HFF-Myc (cell line): ENCODE measurements around the gene PKD2L2.

Source experiments
- DNase-seq: peaks from one replicate; pipeline ENCODE4 v3.0.0-alpha.2; 2011; ENCODE audit warnings: low read depth; ENCODE audit errors: extremely low read depth
- H3K4me3 ChIP-seq: replicated peaks from 2 replicates; pipeline ENCODE4 v1.5.1; 2011; ENCODE audit warnings: low read depth, mild to moderate bottlenecking, control low read depth, low read length
- TF ChIP-seq, protein P1 (sequence below): IDR thresholded peaks from 2 replicates; pipeline ENCODE4 v1.5.1; 2012; ENCODE audit warnings: mild to moderate bottlenecking, low read depth, low read length, control low read depth; ENCODE audit errors: missing control alignments

PKD2L2 gene

DNA sequence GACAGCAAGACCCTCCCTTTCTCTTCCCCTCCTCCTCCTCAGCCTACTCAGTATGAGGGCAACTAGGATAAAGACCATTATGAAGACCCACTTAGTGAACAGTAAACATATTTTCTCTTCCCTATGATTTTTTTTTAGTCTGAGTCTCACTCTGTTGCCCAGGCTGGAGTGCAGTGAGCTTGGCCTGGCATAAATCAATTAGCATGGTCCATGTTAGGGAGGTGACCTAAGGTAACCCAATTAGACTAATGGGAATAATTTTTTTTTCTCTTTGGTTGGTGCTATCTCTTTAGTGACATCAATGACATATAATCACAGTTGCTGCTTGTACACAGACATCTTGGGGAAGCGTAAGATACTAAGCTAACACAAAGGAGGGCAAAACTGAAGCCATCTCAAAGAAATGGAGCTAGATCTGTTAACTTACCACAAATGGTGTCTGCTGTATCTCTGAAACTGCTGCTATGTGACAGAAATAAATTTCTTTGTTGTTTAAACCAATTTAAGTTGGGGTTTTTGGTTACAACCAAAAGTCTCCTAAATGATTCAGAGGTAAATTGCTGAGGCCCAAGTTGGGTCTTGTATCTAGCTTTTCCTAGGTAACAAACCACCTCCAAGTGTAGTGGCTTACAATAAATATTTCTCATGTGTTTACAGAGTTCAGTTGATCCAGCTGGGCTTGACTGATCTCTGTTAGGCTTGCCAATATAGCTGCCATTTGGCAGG lies 13.3 kb downstream of the PKD2L2 start:
- TF ChIP-seq, protein P1, sequence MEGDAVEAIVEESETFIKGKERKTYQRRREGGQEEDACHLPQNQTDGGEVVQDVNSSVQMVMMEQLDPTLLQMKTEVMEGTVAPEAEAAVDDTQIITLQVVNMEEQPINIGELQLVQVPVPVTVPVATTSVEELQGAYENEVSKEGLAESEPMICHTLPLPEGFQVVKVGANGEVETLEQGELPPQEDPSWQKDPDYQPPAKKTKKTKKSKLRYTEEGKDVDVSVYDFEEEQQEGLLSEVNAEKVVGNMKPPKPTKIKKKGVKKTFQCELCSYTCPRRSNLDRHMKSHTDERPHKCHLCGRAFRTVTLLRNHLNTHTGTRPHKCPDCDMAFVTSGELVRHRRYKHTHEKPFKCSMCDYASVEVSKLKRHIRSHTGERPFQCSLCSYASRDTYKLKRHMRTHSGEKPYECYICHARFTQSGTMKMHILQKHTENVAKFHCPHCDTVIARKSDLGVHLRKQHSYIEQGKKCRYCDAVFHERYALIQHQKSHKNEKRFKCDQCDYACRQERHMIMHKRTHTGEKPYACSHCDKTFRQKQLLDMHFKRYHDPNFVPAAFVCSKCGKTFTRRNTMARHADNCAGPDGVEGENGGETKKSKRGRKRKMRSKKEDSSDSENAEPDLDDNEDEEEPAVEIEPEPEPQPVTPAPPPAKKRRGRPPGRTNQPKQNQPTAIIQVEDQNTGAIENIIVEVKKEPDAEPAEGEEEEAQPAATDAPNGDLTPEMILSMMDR: no peak
- H3K4me3 ChIP-seq: no peak overlapping the region
- no peak for DNase-seq

GRCh38 chr5:137914758-137915157 lies 25.5 kb downstream of the PKD2L2 start:
- H3K4me3 ChIP-seq: no peak overlapping the region
- TF ChIP-seq, protein P1: no peak
- no peak for DNase-seq

GRCh38 chr5:137916923-137917322 lies 27.7 kb downstream of the PKD2L2 start:
- TF ChIP-seq, protein P1: no peak
- no peak overlapping the region for H3K4me3 ChIP-seq
- no peak for DNase-seq

DNA sequence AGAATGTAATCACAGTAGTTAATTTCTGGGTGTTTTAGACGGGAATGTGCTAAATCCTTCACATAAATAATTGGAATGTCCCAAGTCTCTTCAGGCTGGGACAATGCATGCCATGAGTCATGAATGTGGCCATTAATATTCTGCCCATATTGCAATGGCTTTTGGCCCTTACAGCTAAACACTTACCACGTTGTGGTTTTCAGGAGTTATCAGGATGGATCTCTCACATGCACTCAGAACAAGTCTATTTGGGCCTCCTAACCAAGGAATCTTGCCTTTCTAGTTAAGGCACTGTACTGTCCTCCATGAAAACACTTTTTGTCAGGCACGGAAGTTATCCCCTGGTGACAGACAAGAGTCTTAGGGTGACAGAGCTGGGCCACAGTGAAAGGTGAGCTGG lies 32.7 kb downstream of the PKD2L2 start:
- TF ChIP-seq, protein P1: no peak
- peak; percentile 11 for DNase-seq
- H3K4me3 ChIP-seq: no peak overlapping the region

- TF ChIP-seq, protein P1: no peak
- DNase-seq: no peak
- no peak overlapping the region for H3K4me3 ChIP-seq
Observed at GRCh38 chr5:137923856-137924255, 34.6 kb downstream of the PKD2L2 start.

GRCh38 chr5:137932800-137933199 lies 43.5 kb downstream of the PKD2L2 start:
- H3K4me3 ChIP-seq: no peak overlapping the region
- DNase-seq: no peak
- TF ChIP-seq, protein P1: no peak

DNA sequence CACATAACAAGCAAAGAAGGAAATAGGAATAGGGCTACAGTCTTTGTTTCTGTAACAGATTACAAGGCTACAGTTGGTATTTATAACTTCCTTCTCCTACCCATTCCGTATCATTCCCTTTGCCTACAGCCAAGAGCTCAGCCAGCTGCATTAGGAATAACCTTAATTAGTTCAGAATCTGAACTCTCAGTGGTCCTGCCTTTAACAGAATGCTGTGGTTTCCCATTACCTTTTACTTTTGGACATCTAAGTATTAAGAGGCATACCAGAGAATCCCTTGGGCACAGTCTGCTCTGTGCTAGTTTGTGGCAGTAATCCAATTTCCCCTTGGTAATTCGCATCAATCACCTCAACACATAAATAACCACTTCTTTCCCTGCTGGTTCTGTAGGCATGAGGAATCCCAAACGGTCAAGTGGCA lies 44.2 kb downstream of the PKD2L2 start:
- H3K4me3 ChIP-seq: no peak overlapping the region
- TF ChIP-seq, protein P1: no peak
- DNase-seq: no peak
